ENCODE measurements around the gene GGTLC2. TPM values are rescaled to one million over a fixed set of nuclear protein-coding genes. Genes with fewer than 3 reads are reported as not detected.
"Not testable (repeated sequence)": the region's sequence is repeated elsewhere in the genome, so short reads cannot be mapped to it uniquely, and the experiment has no call there.

The GGTLC2 gene
- not detected for total RNA-seq
- long read RNA-seq, donor 1, result 0 reads
- long read RNA-seq, donor 2, result 0 reads

GRCh38 chr22:22644314-22644713 lies at the start of gene GGTLC2:
Gene GGTLC2, plus strand, starts transcription at chr22:22644614. Its CDS starts 1,732 bp downstream, at chr22:22646346.
- intact Hi-C loops (cut with DNase I); DNase-seq (ENCODE audit: low spot score): not testable (repeated sequence)

- intact Hi-C loops (cut with DNase I), result no loop called here
- DNase-seq (ENCODE audit: low spot score), result no peak
These were observed 49.2 kb upstream of the GGTLC2 start for GRCh38 chr22:22595001-22595835.

GRCh38 chr22:22598144-22598543 lies 46.3 kb upstream of the GGTLC2 start:
- intact Hi-C loops (cut with DNase I), result no loop called here
- no peak for DNase-seq (ENCODE audit: low spot score)

GRCh38 chr22:22599248-22599647 lies 45.2 kb upstream of the GGTLC2 start:
- intact Hi-C loops (cut with DNase I), result no loop called here
- no peak for DNase-seq (ENCODE audit: low spot score)

GRCh38 chr22:22600531-22601261 lies 43.7 kb upstream of the GGTLC2 start:
- no peak for DNase-seq (ENCODE audit: low spot score)
- intact Hi-C loops (cut with DNase I), result no loop called here

GRCh38 chr22:22603470-22603947 lies 40.9 kb upstream of the GGTLC2 start:
- intact Hi-C loops (cut with DNase I), result no loop called here
- no peak for DNase-seq (ENCODE audit: low spot score)

- intact Hi-C loops (cut with DNase I), result no loop called here
- no peak for DNase-seq (ENCODE audit: low spot score)
These were observed 39.9 kb upstream of the GGTLC2 start for GRCh38 chr22:22604326-22605073.

GRCh38 chr22:22605074-22605404 lies 39.4 kb upstream of the GGTLC2 start:
- DNase-seq (ENCODE audit: low spot score), result no peak
- intact Hi-C loops (cut with DNase I), result no loop called here

GRCh38 chr22:22608022-22608421 lies 36.4 kb upstream of the GGTLC2 start:
- intact Hi-C loops (cut with DNase I); DNase-seq (ENCODE audit: low spot score): not testable (repeated sequence)

GRCh38 chr22:22609291-22609690 lies 35.1 kb upstream of the GGTLC2 start:
- intact Hi-C loops (cut with DNase I), result no loop called here
- DNase-seq (ENCODE audit: low spot score), result no peak

- no peak for DNase-seq (ENCODE audit: low spot score)
- intact Hi-C loops (cut with DNase I), result no loop called here
These were observed 31.9 kb upstream of the GGTLC2 start for GRCh38 chr22:22612516-22612915.

- DNase-seq (ENCODE audit: low spot score), result no peak
- intact Hi-C loops (cut with DNase I), result no loop called here
These were observed 30.3 kb upstream of the GGTLC2 start for GRCh38 chr22:22614065-22614464.

GRCh38 chr22:22616636-22617035 lies 27.8 kb upstream of the GGTLC2 start:
- no peak for DNase-seq (ENCODE audit: low spot score)
- intact Hi-C loops (cut with DNase I), result no loop called here

GRCh38 chr22:22618448-22618847 lies 26.0 kb upstream of the GGTLC2 start:
- intact Hi-C loops (cut with DNase I), result no loop called here
- no peak for DNase-seq (ENCODE audit: low spot score)

- intact Hi-C loops (cut with DNase I), result no loop called here
- no peak for DNase-seq (ENCODE audit: low spot score)
These were observed 25.5 kb upstream of the GGTLC2 start for GRCh38 chr22:22618923-22619322.

GRCh38 chr22:22619765-22620414 lies 24.5 kb upstream of the GGTLC2 start:
- DNase-seq (ENCODE audit: low spot score), result no peak
- intact Hi-C loops (cut with DNase I), result no loop called here

GRCh38 chr22:22628546-22629495 lies 15.6 kb upstream of the GGTLC2 start:
- DNase-seq (ENCODE audit: low spot score); intact Hi-C loops (cut with DNase I): not testable (repeated sequence)

- intact Hi-C loops (cut with DNase I); DNase-seq (ENCODE audit: low spot score): not testable (repeated sequence)
These were observed 13.2 kb upstream of the GGTLC2 start for GRCh38 chr22:22631223-22631652.
